ELF-1 (cell line): Measurements from ENCODE around the gene ZNF674.

Experiments used
- DNase-seq: peaks from one replicate; pipeline ENCODE4 v3.0.0-alpha.2; 2016; ENCODE audit warnings: low read depth, low spot score

Gene ZNF674

GRCh38 chrX:46545111-46546005 lies at the start of gene ZNF674:
Gene ZNF674, minus strand, starts transcription at chrX:46545421. Its CDS starts 3,334 bp downstream, at chrX:46542087.
- DNase-seq, result peak; percentile 97

GRCh38 chrX:46589977-46590723 lies 44.9 kb upstream of the ZNF674 start:
- DNase-seq, result no peak

- DNase-seq, result peak; percentile 25
These were observed 43.0 kb upstream of the ZNF674 start for GRCh38 chrX:46588263-46588662.

GRCh38 chrX:46587753-46588171 lies 42.5 kb upstream of the ZNF674 start:
- DNase-seq, result peak; percentile 22

- no peak for DNase-seq
These were observed 41.9 kb upstream of the ZNF674 start for GRCh38 chrX:46587158-46587557.

- DNase-seq, result no peak
These were observed 39.5 kb upstream of the ZNF674 start for GRCh38 chrX:46584736-46585135.

GRCh38 chrX:46582966-46583365 lies 37.7 kb upstream of the ZNF674 start:
- DNase-seq, result no peak

- DNase-seq, result no peak
These were observed 37.1 kb upstream of the ZNF674 start for GRCh38 chrX:46582325-46582724.

GRCh38 chrX:46580613-46581012 lies 35.4 kb upstream of the ZNF674 start:
- no peak for DNase-seq

GRCh38 chrX:46579250-46579649 lies 34.0 kb upstream of the ZNF674 start:
- DNase-seq, result no peak

GRCh38 chrX:46577221-46578005 lies 32.2 kb upstream of the ZNF674 start:
- peak; percentile 51 for DNase-seq

GRCh38 chrX:46576458-46576857 lies 31.2 kb upstream of the ZNF674 start:
- DNase-seq, result no peak

- DNase-seq, result peak; percentile 47
These were observed 30.8 kb upstream of the ZNF674 start for GRCh38 chrX:46575991-46576392.

- no peak for DNase-seq
These were observed 30.4 kb upstream of the ZNF674 start for GRCh38 chrX:46575586-46575985.

GRCh38 chrX:46574774-46575381 lies 29.7 kb upstream of the ZNF674 start:
- peak; percentile 76 for DNase-seq

- peak; percentile 83 for DNase-seq
These were observed 28.9 kb upstream of the ZNF674 start for GRCh38 chrX:46573892-46574773.

GRCh38 chrX:46573331-46573891 lies 28.2 kb upstream of the ZNF674 start, which contains the start of gene CHST7:
Gene CHST7, plus strand, starts transcription at chrX:46573765. Its CDS starts 167 bp downstream, at chrX:46573932.
- DNase-seq, result peak; percentile 90

- DNase-seq, result no peak
These were observed 27.2 kb upstream of the ZNF674 start for GRCh38 chrX:46572340-46572936.
